H9 (cell line): ENCODE results near the gene MGAT4C. TPM values are rescaled to one million over a fixed set of nuclear protein-coding genes. Genes with fewer than 3 reads are reported as not detected.

Experiments used
- DNase-seq: peaks from one replicate; pipeline ENCODE4 v3.0.0-alpha.2; 2017
- H2AFZ ChIP-seq: one replicate; pipeline ENCODE4 v1.6.1; 2013; ENCODE audit warnings: mild to moderate bottlenecking, low read length, control low read depth, moderate library complexity
- H2AK5ac ChIP-seq: 2 replicates; pipeline ENCODE4 v1.6.1; 2013; ENCODE audit warnings: low read length, control low read depth, mixed read lengths; ENCODE audit not compliant: insufficient read length
- H2BK120ac ChIP-seq: one replicate; pipeline ENCODE4 v1.6.1; 2013; ENCODE audit warnings: low read depth, mild to moderate bottlenecking, low read length, control low read depth, inconsistent platforms; ENCODE audit not compliant: poor library complexity, severe bottlenecking
- H2BK12ac ChIP-seq: 2 replicates; pipeline ENCODE4 v1.6.1; 2013; ENCODE audit warnings: low read length, control low read depth, mixed read lengths, low read depth; ENCODE audit not compliant: insufficient read length
- H2BK15ac ChIP-seq: 2 replicates; pipeline ENCODE4 v1.6.1; 2013; ENCODE audit warnings: low read depth, low read length, control low read depth
- H2BK20ac ChIP-seq: one replicate; pipeline ENCODE4 v1.6.1; 2013; ENCODE audit warnings: low read depth, mild to moderate bottlenecking, low read length, control low read depth, inconsistent platforms; ENCODE audit not compliant: poor library complexity, severe bottlenecking
- H2BK5ac ChIP-seq: 2 replicates; pipeline ENCODE4 v1.6.1; 2013; ENCODE audit warnings: low read length, control low read depth, mixed read lengths; ENCODE audit not compliant: insufficient read length
- H3K14ac ChIP-seq: 2 replicates; pipeline ENCODE4 v1.6.1; 2013; ENCODE audit warnings: low read length, control low read depth; ENCODE audit not compliant: insufficient read depth
- H3K18ac ChIP-seq: 2 replicates; pipeline ENCODE4 v1.6.1; 2013; ENCODE audit warnings: low read depth, mild to moderate bottlenecking, mixed read lengths, low read length, control low read depth; ENCODE audit not compliant: insufficient read length
- H3K23ac ChIP-seq: 2 replicates; pipeline ENCODE4 v1.6.1; 2013; ENCODE audit warnings: low read length, control low read depth, mixed read lengths, low read depth; ENCODE audit not compliant: insufficient read length
- H3K23me2 ChIP-seq: 2 replicates; pipeline ENCODE4 v1.6.1; 2013; ENCODE audit warnings: low read depth, mild to moderate bottlenecking, mixed read lengths, low read length, control low read depth; ENCODE audit not compliant: insufficient read length, poor library complexity, severe bottlenecking
- H3K27ac ChIP-seq: 2 replicates; pipeline ENCODE4 v1.5.1; 2013; ENCODE audit warnings: low read length, control low read depth, mixed read lengths, low read depth; ENCODE audit not compliant: insufficient read length
- H3K27me3 ChIP-seq: 2 replicates; pipeline ENCODE4 v1.6.1; 2013; ENCODE audit warnings: low read length, control low read depth, inconsistent platforms; ENCODE audit not compliant: insufficient read depth
- H3K4ac ChIP-seq: 2 replicates; pipeline ENCODE4 v1.6.1; 2013; ENCODE audit warnings: low read depth, mild to moderate bottlenecking, control low read depth, inconsistent platforms, low read length, moderate library complexity
- H3K4me1 ChIP-seq: 2 replicates; pipeline ENCODE4 v1.6.1; 2013; ENCODE audit warnings: low read length, control low read depth, inconsistent platforms; ENCODE audit not compliant: insufficient read depth
- H3K4me2 ChIP-seq: 2 replicates; pipeline ENCODE4 v1.6.1; 2013; ENCODE audit warnings: low read length, control low read depth, mixed read lengths; ENCODE audit not compliant: insufficient read length, insufficient read depth
- H3K56ac ChIP-seq: 2 replicates; pipeline ENCODE4 v1.6.1; 2013; ENCODE audit warnings: low read depth, mild to moderate bottlenecking, mixed read lengths, low read length, control low read depth; ENCODE audit not compliant: insufficient read length
- H3K79me1 ChIP-seq: 2 replicates; pipeline ENCODE4 v1.6.1; 2013; ENCODE audit warnings: low read depth, mild to moderate bottlenecking, moderate library complexity, low read length, control low read depth, inconsistent platforms; ENCODE audit not compliant: insufficient read depth, poor library complexity, severe bottlenecking
- H3K79me2 ChIP-seq: 2 replicates; pipeline ENCODE4 v1.6.1; 2013; ENCODE audit warnings: low read length, control low read depth, inconsistent platforms; ENCODE audit not compliant: insufficient read depth
- H3K9ac ChIP-seq: 2 replicates; pipeline ENCODE4 v1.6.1; 2013; ENCODE audit warnings: low read length, control low read depth, mixed read lengths; ENCODE audit not compliant: insufficient read length; ENCODE audit errors: extremely low read depth
- H3K9me3 ChIP-seq: one replicate; pipeline ENCODE4 v1.6.1; 2013; ENCODE audit warnings: low read depth, low read length, inconsistent platforms; ENCODE audit not compliant: control insufficient read depth
- H3T11ph ChIP-seq: one replicate; pipeline ENCODE4 v1.6.1; 2013; ENCODE audit warnings: mild to moderate bottlenecking, low read length, control low read depth, inconsistent platforms
- H4K20me1 ChIP-seq: one replicate; pipeline ENCODE4 v1.6.1; 2013; ENCODE audit not compliant: control insufficient read depth, insufficient read length, insufficient read depth
- H4K5ac ChIP-seq: 2 replicates; pipeline ENCODE4 v1.6.1; 2013; ENCODE audit warnings: low read depth, mild to moderate bottlenecking, mixed read lengths, low read length, control low read depth; ENCODE audit not compliant: insufficient read length
- H4K8ac ChIP-seq: replicated peaks from 2 replicates; pipeline ENCODE4 v1.6.1; 2013; ENCODE audit warnings: low read length, control low read depth, mixed read lengths, low read depth; ENCODE audit not compliant: insufficient read length
- H4K91ac ChIP-seq: 2 replicates; pipeline ENCODE4 v1.6.1; 2013; ENCODE audit warnings: low read depth, mild to moderate bottlenecking, moderate library complexity, mixed read lengths, low read length, control low read depth; ENCODE audit not compliant: insufficient read length
- H3K27ac Mint-ChIP-seq, 3 experiments: 2 replicates in 2 of 3; 3 replicates in 1 of 3; pipeline ENCODE4 v1.8.0; 2020 to 2021; ENCODE audit warnings: mixed read lengths in 3 of 3, mild to moderate bottlenecking in 1 of 3, moderate library complexity in 1 of 3
- H3K27me3 Mint-ChIP-seq: 2 replicates; pipeline ENCODE4 v1.8.0; 2021; ENCODE audit warnings: low read depth, mild to moderate bottlenecking, moderate library complexity, mixed read lengths
- H3K36me3 Mint-ChIP-seq, 3 experiments: 2 replicates in 2 of 3; 3 replicates in 1 of 3; pipeline ENCODE4 v1.8.0; 2020 to 2021; ENCODE audit warnings: low read depth in 3 of 3, mixed read lengths in 3 of 3; ENCODE audit not compliant: insufficient read depth in 1 of 3
- H3K4me1 Mint-ChIP-seq, 2 experiments: 2 replicates each; pipeline ENCODE4 v1.8.0; 2020; ENCODE audit warnings: mixed read lengths in 2 of 2
- H3K4me3 Mint-ChIP-seq, 2 experiments: 2 replicates in 1 of 2; 3 replicates in 1 of 2; pipeline ENCODE4 v1.8.0; 2020 to 2021; ENCODE audit warnings: mild to moderate bottlenecking in 2 of 2, mixed read lengths in 2 of 2, moderate library complexity in 1 of 2
- H3K9me3 Mint-ChIP-seq, 2 experiments: 2 replicates in 1 of 2; 3 replicates in 1 of 2; pipeline ENCODE4 v1.8.0; 2020; ENCODE audit warnings: mild to moderate bottlenecking in 2 of 2, mixed read lengths in 2 of 2, moderate library complexity in 1 of 2
- WGBS: extraction: QIAGEN DNeasy Blood & Tissue Kit; methylation state at CpG from one replicate; pipeline ENCODE4 v1.1.7; 2013; ENCODE audit warnings: missing lambda C conversion rate, low lambda C conversion rate, mixed read lengths; ENCODE audit not compliant: insufficient read length; ENCODE audit errors: extremely low coverage; 5-methylcytosine and 5-hydroxymethylcytosine counted together
- total RNA-seq: library from RNA; stranded (reverse); gene quantifications from 2 replicates; pipeline ENCODE4 v1.2.1, GENCODE V29; 2021
- TF ChIP-seq, protein P1 (sequence below): fragments of 200-600 bp; sonication (generic); conservative IDR thresholded peaks from 3 replicates; pipeline ENCODE4 v1.8.0; 2021; ENCODE audit warnings: antibody characterized with exemption, mild to moderate bottlenecking

Gene MGAT4C
- total RNA-seq, 1 experiment from 2014 or later = 1.3 TPM

DNA sequence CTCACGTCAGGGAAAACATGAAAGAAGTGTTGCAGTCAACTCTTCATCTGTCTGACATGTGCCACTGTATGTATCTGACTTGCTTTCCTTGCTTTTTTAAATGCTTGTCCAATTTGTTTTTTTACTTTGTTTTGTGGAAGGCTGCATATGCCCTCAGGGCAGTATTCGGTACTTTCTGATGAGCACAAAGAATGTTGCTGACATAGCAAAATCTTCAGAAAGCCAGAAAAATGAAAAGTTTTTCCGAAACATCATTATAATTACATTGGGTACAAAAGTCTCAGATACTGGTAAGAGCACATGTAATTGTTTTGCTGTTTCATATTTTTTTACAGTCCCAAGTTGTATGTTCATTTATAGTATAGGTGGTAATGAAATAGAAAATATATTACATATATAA is 237.8 kb downstream of the MGAT4C start:
- Histone ChIP-seq H3K4me1 (no peaks in the 10 kb centered on the region), H2BK5ac (no peak overlapping the region), H2BK120ac (no peak overlapping the region), H3K4ac (no peak overlapping the region), H3K9ac (no peak overlapping the region), H4K5ac (no peak overlapping the region), H3K23ac (no peak overlapping the region), H4K8ac (no peak overlapping the region), H3K79me1 (no peaks in the 10 kb centered on the region), H3K27me3 (no peaks in the 10 kb centered on the region), H2AK5ac (no peak overlapping the region), H3K27ac (no peak overlapping the region), H2BK15ac (no peak overlapping the region), H3K4me2 (no peak overlapping the region), H3K18ac (no peak overlapping the region), H3K9me3 (no peaks in the 10 kb centered on the region), H2BK20ac (no peak overlapping the region), H4K20me1 (no peaks in the 10 kb centered on the region), H3K56ac (no peak overlapping the region), H4K91ac (no peak overlapping the region), H2BK12ac (no peak overlapping the region), H3K23me2 (no peaks in the 10 kb centered on the region), H3K79me2 (no peaks in the 10 kb centered on the region), H3K14ac (no peak overlapping the region), H3T11ph (no peak overlapping the region), H2AFZ (no peak overlapping the region)
- no peaks in the 10 kb centered on the region for H3K27me3 Mint-ChIP-seq
- H3K9me3 Mint-ChIP-seq = no peaks in the 10 kb centered on the region
- TF ChIP-seq, protein P1, sequence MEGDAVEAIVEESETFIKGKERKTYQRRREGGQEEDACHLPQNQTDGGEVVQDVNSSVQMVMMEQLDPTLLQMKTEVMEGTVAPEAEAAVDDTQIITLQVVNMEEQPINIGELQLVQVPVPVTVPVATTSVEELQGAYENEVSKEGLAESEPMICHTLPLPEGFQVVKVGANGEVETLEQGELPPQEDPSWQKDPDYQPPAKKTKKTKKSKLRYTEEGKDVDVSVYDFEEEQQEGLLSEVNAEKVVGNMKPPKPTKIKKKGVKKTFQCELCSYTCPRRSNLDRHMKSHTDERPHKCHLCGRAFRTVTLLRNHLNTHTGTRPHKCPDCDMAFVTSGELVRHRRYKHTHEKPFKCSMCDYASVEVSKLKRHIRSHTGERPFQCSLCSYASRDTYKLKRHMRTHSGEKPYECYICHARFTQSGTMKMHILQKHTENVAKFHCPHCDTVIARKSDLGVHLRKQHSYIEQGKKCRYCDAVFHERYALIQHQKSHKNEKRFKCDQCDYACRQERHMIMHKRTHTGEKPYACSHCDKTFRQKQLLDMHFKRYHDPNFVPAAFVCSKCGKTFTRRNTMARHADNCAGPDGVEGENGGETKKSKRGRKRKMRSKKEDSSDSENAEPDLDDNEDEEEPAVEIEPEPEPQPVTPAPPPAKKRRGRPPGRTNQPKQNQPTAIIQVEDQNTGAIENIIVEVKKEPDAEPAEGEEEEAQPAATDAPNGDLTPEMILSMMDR = no peak
- no peak overlapping the region for H3K27ac Mint-ChIP-seq
- DNase-seq = no peak
- H3K36me3 Mint-ChIP-seq = no peaks in the 10 kb centered on the region
- H3K4me1 Mint-ChIP-seq = no peaks in the 10 kb centered on the region
- H3K4me3 Mint-ChIP-seq = no peak overlapping the region
- no CpG with 5 or more reads among the region's 3 CpGs for WGBS
